Natural killer cell (primary cell): ENCODE data around the gene FARS2. TPM values are rescaled to one million over a fixed set of nuclear protein-coding genes. Genes with fewer than 3 reads are reported as not detected.

ENCODE experiments used
- ATAC-seq, 3 donors: fragments of 150-1000 bp in 2 of 3; fragments of 200-7000 bp in 1 of 3; cut with Tn5 transposase; 1 replicate in 1 of 3; 2 replicates in 2 of 3; pipeline ENCODE4 v1.10.0; 2021; ENCODE audit warnings: mild to moderate bottlenecking in 2 of 3, moderate library complexity in 2 of 3
- DNase-seq, 2 donors: peaks; one replicate each; pipeline versions ENCODE4 v3.0.0 to v3.0.0-alpha.2; 2013 to 2021; ENCODE audit warnings: mixed read lengths in 1 of 2
- H3K27ac ChIP-seq: one replicate; pipeline ENCODE4 v1.5.1; 2013; ENCODE audit warnings: mild to moderate bottlenecking, low read length
- H3K27me3 ChIP-seq: one replicate; pipeline ENCODE4 v1.6.1; 2013; ENCODE audit warnings: low read length; ENCODE audit not compliant: control insufficient read depth, insufficient read depth
- H3K36me3 ChIP-seq: one replicate; pipeline ENCODE4 v1.6.1; 2013; ENCODE audit warnings: low read length; ENCODE audit not compliant: control insufficient read depth, insufficient read depth
- H3K4me1 ChIP-seq: one replicate; pipeline ENCODE4 v1.6.1; 2013; ENCODE audit warnings: low read length; ENCODE audit not compliant: control insufficient read depth, insufficient read depth
- H3K4me3 ChIP-seq: one replicate; pipeline ENCODE4 v1.5.1; 2013; ENCODE audit warnings: low read length
- H3K9me3 ChIP-seq: one replicate; pipeline ENCODE4 v1.6.1; 2013; ENCODE audit warnings: low read length; ENCODE audit not compliant: control insufficient read depth, insufficient read depth
- H3K27ac Mint-ChIP-seq, 2 donors: one replicate each; pipeline ENCODE4 v1.8.0; 2022; ENCODE audit warnings: mild to moderate bottlenecking in 2 of 2, mixed read lengths in 2 of 2, moderate library complexity in 1 of 2
- H3K27me3 Mint-ChIP-seq, 2 donors: one replicate each; pipeline ENCODE4 v1.8.0; 2022; ENCODE audit warnings: low read depth in 2 of 2, mixed read lengths in 2 of 2
- H3K36me3 Mint-ChIP-seq: one replicate; pipeline ENCODE4 v1.8.0; 2022; ENCODE audit warnings: mixed read lengths
- H3K4me1 Mint-ChIP-seq, 2 donors: one replicate each; pipeline ENCODE4 v1.8.0; 2022; ENCODE audit warnings: mixed read lengths in 2 of 2
- H3K4me3 Mint-ChIP-seq: one replicate; pipeline ENCODE4 v1.8.0; 2022; ENCODE audit warnings: mild to moderate bottlenecking, moderate library complexity, mixed read lengths
- H3K9me3 Mint-ChIP-seq, 2 donors: one replicate each; pipeline ENCODE4 v1.8.0; 2022; ENCODE audit warnings: mixed read lengths in 2 of 2
- CTCF ChIP-seq: fragments of 200-600 bp; IDR thresholded peaks from one replicate; pipeline ENCODE4 v1.8.0; 2022; ENCODE audit warnings: antibody characterized with exemption
- WGBS: methylation state at CpG from one replicate; pipeline ENCODE4 v1.1.7; 2013; ENCODE audit warnings: missing lambda C conversion rate; ENCODE audit not compliant: insufficient coverage; 5-methylcytosine and 5-hydroxymethylcytosine counted together
- intact Hi-C: fragments of 100-400 bp; cut with micrococcal nuclease; formaldehyde crosslinking; loops from one replicate; pipeline ENCODE4 v1.14.2; 2022
- total RNA-seq, 4 donors: library from RNA; stranded (reverse); fragments of 120-200 nt in 1 of 4; gene quantifications; one replicate each; pipeline versions ENCODE4 v1.2.3 to v1.2.4, GENCODE V29; 2013 to 2022

Gene FARS2
- total RNA-seq, 3 donors from 2014 or later (not counting 1 experiment from before 2014, with no cell fraction given), result 15.3 to 24.8 (median 22.7) TPM

- peaks cover 6 to 16% of the 10 kb centered on the region in 2 donors for H3K4me1 Mint-ChIP-seq
- Histone ChIP-seq H3K4me3 (no peak overlapping the region), H3K27me3 (no peaks in the 10 kb centered on the region), H3K36me3 (no peaks in the 10 kb centered on the region), H3K27ac (no peak overlapping the region), H3K4me1 (peaks cover 3% of the 10 kb centered on the region), H3K9me3 (no peaks in the 10 kb centered on the region)
- no peaks in the 10 kb centered on the region for H3K36me3 Mint-ChIP-seq
- no peak overlapping the region for H3K27ac Mint-ChIP-seq
- no peak for DNase-seq
- H3K9me3 Mint-ChIP-seq, result no peaks in the 10 kb centered on the region
- intact Hi-C loops, result no loop called here
- H3K27me3 Mint-ChIP-seq, result no peaks in the 10 kb centered on the region
- no peak for ATAC-seq
- WGBS, result over 99% methylated on average over 4 of the region's 6 CpGs
- no peak for TF ChIP-seq CTCF
- no peak overlapping the region for H3K4me3 Mint-ChIP-seq
These were observed 423.2 kb downstream of the FARS2 start for GRCh38 chr6:5684320-5685053.

- Histone ChIP-seq H3K9me3 (no peaks in the 10 kb centered on the region), H3K4me1 (peaks cover 6% of the 10 kb centered on the region), H3K27me3 (no peaks in the 10 kb centered on the region), H3K4me3 (no peak overlapping the region), H3K27ac (no peak overlapping the region), H3K36me3 (no peaks in the 10 kb centered on the region)
- no peaks in the 10 kb centered on the region for H3K27me3 Mint-ChIP-seq
- intact Hi-C loops, result no loop called here
- H3K27ac Mint-ChIP-seq, result no peak overlapping the region
- peaks cover 0 to 2% of the 10 kb centered on the region in 2 donors for H3K9me3 Mint-ChIP-seq
- TF ChIP-seq CTCF, result no peak
- ATAC-seq (no peak), DNase-seq (no peak)
- H3K36me3 Mint-ChIP-seq, result no peaks in the 10 kb centered on the region
- WGBS, result 97% methylated on average over 13 of the region's 13 CpGs
- peaks cover 19 to 25% of the 10 kb centered on the region in 2 donors for H3K4me1 Mint-ChIP-seq
- no peak overlapping the region for H3K4me3 Mint-ChIP-seq
These were observed 432.2 kb downstream of the FARS2 start for GRCh38 chr6:5693225-5694145.

- Mint-ChIP-seq H3K4me3 (no peak overlapping the region), H3K9me3 (peaks cover 0 to 2% of the 10 kb centered on the region in 2 donors), H3K27me3 (no peaks in the 10 kb centered on the region), H3K4me1 (peaks cover 27 to 34% of the 10 kb centered on the region in 2 donors), H3K36me3 (no peaks in the 10 kb centered on the region), H3K27ac (peak overlapping the region in 1 of 2 donors; percentile 24)
- DNase-seq, result no peak
- Histone ChIP-seq H3K36me3 (no peaks in the 10 kb centered on the region), H3K9me3 (no peaks in the 10 kb centered on the region), H3K27me3 (no peaks in the 10 kb centered on the region), H3K4me3 (no peak overlapping the region), H3K4me1 (peaks cover 11% of the 10 kb centered on the region), H3K27ac (no peak overlapping the region)
- WGBS, result 61% methylated on average over 8 of the region's 12 CpGs
- intact Hi-C loops, result no loop called here
- no peak for TF ChIP-seq CTCF
- peak in 1 of 3 donors; percentile 63 for ATAC-seq
These were observed 434.2 kb downstream of the FARS2 start for GRCh38 chr6:5695260-5696245.
